ENCODE data around the gene CMTM2.

DNA sequence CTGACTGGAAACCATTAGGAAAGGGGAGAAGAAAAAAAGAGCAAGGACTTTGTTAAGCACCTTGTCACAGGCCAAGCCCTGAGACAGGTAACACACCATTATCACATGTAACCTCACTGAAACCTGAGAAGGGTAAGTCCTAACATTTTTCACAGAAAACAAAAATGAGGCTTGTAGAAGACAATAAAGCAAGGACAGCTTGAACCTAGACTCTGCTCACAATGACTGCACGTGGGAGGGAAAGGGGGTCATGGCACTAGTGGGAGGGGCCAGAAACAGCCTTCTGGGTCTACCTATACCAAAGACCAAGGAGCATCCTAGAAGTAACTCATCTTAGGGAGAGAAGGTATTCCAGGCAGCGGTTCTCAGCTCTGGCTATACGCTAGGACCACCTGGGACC is 36.9 kb upstream of the CMTM2 start:
- TF ChIP-seq, protein P1, sequence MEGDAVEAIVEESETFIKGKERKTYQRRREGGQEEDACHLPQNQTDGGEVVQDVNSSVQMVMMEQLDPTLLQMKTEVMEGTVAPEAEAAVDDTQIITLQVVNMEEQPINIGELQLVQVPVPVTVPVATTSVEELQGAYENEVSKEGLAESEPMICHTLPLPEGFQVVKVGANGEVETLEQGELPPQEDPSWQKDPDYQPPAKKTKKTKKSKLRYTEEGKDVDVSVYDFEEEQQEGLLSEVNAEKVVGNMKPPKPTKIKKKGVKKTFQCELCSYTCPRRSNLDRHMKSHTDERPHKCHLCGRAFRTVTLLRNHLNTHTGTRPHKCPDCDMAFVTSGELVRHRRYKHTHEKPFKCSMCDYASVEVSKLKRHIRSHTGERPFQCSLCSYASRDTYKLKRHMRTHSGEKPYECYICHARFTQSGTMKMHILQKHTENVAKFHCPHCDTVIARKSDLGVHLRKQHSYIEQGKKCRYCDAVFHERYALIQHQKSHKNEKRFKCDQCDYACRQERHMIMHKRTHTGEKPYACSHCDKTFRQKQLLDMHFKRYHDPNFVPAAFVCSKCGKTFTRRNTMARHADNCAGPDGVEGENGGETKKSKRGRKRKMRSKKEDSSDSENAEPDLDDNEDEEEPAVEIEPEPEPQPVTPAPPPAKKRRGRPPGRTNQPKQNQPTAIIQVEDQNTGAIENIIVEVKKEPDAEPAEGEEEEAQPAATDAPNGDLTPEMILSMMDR (IDR thresholded peaks at IDR 0.05; ENCODE audit: insufficient read depth, low read depth, low read length) = no peak
- no peak for TF ChIP-seq EZH2 (IDR thresholded peaks at IDR 0.05; ENCODE audit: insufficient read depth, low read length)
